Stimulated activated CD4-positive, alpha-beta T cell treated with anti-CD3 and anti-CD28 coated beads, Interleukin-2, amount 100 ng/mL, for 48 hours (primary cell): ENCODE data around the gene UGT1A3.

Experiments used
- DNase-seq, 2 donors: peaks; one replicate each; pipeline ENCODE4 v3.0.0-alpha.2; 2020

UGT1A3 gene

GRCh38 chr2:233761040-233761769 lies 32.4 kb downstream of the UGT1A3 start:
- DNase-seq = no peak

GRCh38 chr2:233764264-233764663 lies 35.4 kb downstream of the UGT1A3 start:
- DNase-seq = no peak

- DNase-seq = no peak
These were observed 35.9 kb downstream of the UGT1A3 start for GRCh38 chr2:233764761-233765160.

- DNase-seq = no peak
These were observed 37.6 kb downstream of the UGT1A3 start for GRCh38 chr2:233766416-233766815.

- no peak for DNase-seq
These were observed 39.2 kb downstream of the UGT1A3 start for GRCh38 chr2:233768076-233768475.

- DNase-seq = no peak
These were observed 40.4 kb downstream of the UGT1A3 start for GRCh38 chr2:233769260-233769659.

- no peak for DNase-seq
These were observed 43.3 kb downstream of the UGT1A3 start for GRCh38 chr2:233772153-233772552.

- no peak for DNase-seq
These were observed 43.7 kb downstream of the UGT1A3 start for GRCh38 chr2:233772583-233772982.

GRCh38 chr2:233773854-233774253 lies 45.0 kb downstream of the UGT1A3 start:
- DNase-seq = no peak

- DNase-seq = no peak
These were observed 46.6 kb downstream of the UGT1A3 start for GRCh38 chr2:233775414-233775813.

GRCh38 chr2:233778030-233778429 lies 49.2 kb downstream of the UGT1A3 start, which contains the start of gene MROH2A:
Gene MROH2A (plus strand): TSS chr2:233778330. CDS start chr2:233779359, 1,029 bp downstream.
- no peak for DNase-seq

- DNase-seq = no peak
These were observed 50.9 kb downstream of the UGT1A3 start for GRCh38 chr2:233779722-233780121.

GRCh38 chr2:233780771-233781170 lies 51.9 kb downstream of the UGT1A3 start:
- no peak for DNase-seq

GRCh38 chr2:233789554-233789953 lies 60.7 kb downstream of the UGT1A3 start:
- DNase-seq = no peak

GRCh38 chr2:233791151-233791882 lies 62.5 kb downstream of the UGT1A3 start:
- no peak for DNase-seq

GRCh38 chr2:233791883-233792329 lies 63.1 kb downstream of the UGT1A3 start:
- no peak for DNase-seq

GRCh38 chr2:233792720-233793119 lies 63.9 kb downstream of the UGT1A3 start:
- DNase-seq = no peak

GRCh38 chr2:233793465-233794127 lies 64.8 kb downstream of the UGT1A3 start:
- DNase-seq = no peak

- no peak for DNase-seq
These were observed 65.4 kb downstream of the UGT1A3 start for GRCh38 chr2:233794128-233794658.

- DNase-seq = no peak
These were observed 66.9 kb downstream of the UGT1A3 start for GRCh38 chr2:233795735-233796171.

- no peak for DNase-seq
These were observed 67.4 kb downstream of the UGT1A3 start for GRCh38 chr2:233796254-233796653.

- DNase-seq = no peak
These were observed 69.7 kb downstream of the UGT1A3 start for GRCh38 chr2:233798335-233799086.
